SK-N-SH treated with all-trans-retinoic acid at 6 μM for 48 hours (cell line): ENCODE measurements around the gene PERM1.

Source experiments
- ATAC-seq: fragments of 200-7000 bp; cut with Tn5 transposase; 3 replicates; pipeline ENCODE4 v1.9.1; 2020; ENCODE audit warnings: mild to moderate bottlenecking, moderate library complexity
- ARNTL ChIP-seq: fragments of 450-650 bp; formaldehyde crosslinking; IDR thresholded peaks from 2 replicates; pipeline ENCODE4 v1.5.0; 2020; ENCODE audit warnings: low read depth, mild to moderate bottlenecking, moderate library complexity, borderline replicate concordance
- BACH2 ChIP-seq: fragments of 250-450 bp; sonication (Bioruptor Pico); IDR thresholded peaks from 2 replicates; pipeline ENCODE4 v1.9.0; 2021; ENCODE audit warnings: mild to moderate bottlenecking, borderline replicate concordance
- CREB5 ChIP-seq: fragments of 250-450 bp; sonication (Bioruptor Pico); IDR thresholded peaks from 2 replicates; pipeline ENCODE4 v1.5.1; 2020; ENCODE audit warnings: low read depth, mild to moderate bottlenecking, moderate library complexity
- CSDC2 ChIP-seq: fragments of 250-450 bp; sonication (Bioruptor Pico); IDR thresholded peaks from 2 replicates; pipeline ENCODE4 v1.5.0; 2020; ENCODE audit warnings: mild to moderate bottlenecking, moderate library complexity
- CSRNP3 ChIP-seq: fragments of 250-450 bp; sonication (Bioruptor Pico); IDR thresholded peaks from 2 replicates; pipeline ENCODE4 v1.5.1; 2021; ENCODE audit warnings: mild to moderate bottlenecking, moderate library complexity
- ESRRG ChIP-seq: fragments of 250-450 bp; sonication (Bioruptor Pico); IDR thresholded peaks from 2 replicates; pipeline ENCODE4 v1.6.1; 2021; ENCODE audit warnings: mild to moderate bottlenecking
- GLIS3 ChIP-seq: fragments of 250-450 bp; sonication (Bioruptor Pico); IDR thresholded peaks from 2 replicates; pipeline ENCODE4 v1.5.0; 2020; ENCODE audit warnings: mild to moderate bottlenecking, moderate library complexity
- ISL1 ChIP-seq: fragments of 250-450 bp; sonication (Bioruptor Pico); IDR thresholded peaks from 2 replicates; pipeline ENCODE4 v2.1.2; 2022; ENCODE audit warnings: mild to moderate bottlenecking, moderate library complexity
- PATZ1 ChIP-seq: fragments of 250-450 bp; sonication (Bioruptor Pico); IDR thresholded peaks from 2 replicates; pipeline ENCODE4 v1.8.0; 2020; ENCODE audit warnings: mild to moderate bottlenecking, moderate library complexity, borderline replicate concordance
- POU6F1 ChIP-seq: fragments of 250-450 bp; sonication (Bioruptor Pico); IDR thresholded peaks from 2 replicates; pipeline ENCODE4 v1.8.0; 2021; ENCODE audit warnings: low read depth, mild to moderate bottlenecking, moderate library complexity, borderline replicate concordance
- PPARA ChIP-seq: fragments of 250-450 bp; sonication (Bioruptor Pico); IDR thresholded peaks from 2 replicates; pipeline ENCODE4 v1.5.0; 2020; ENCODE audit warnings: mild to moderate bottlenecking, borderline replicate concordance
- RARB ChIP-seq: fragments of 250-450 bp; sonication (Bioruptor Pico); IDR thresholded peaks from 2 replicates; pipeline ENCODE4 v1.8.0; 2021; ENCODE audit warnings: mild to moderate bottlenecking, moderate library complexity
- SNAI2 ChIP-seq: fragments of 250-450 bp; sonication (Bioruptor Pico); IDR thresholded peaks from 2 replicates; pipeline ENCODE4 v1.5.0; 2020; ENCODE audit warnings: mild to moderate bottlenecking, moderate library complexity
- TCF4 ChIP-seq: fragments of 250-450 bp; sonication (Bioruptor Pico); IDR thresholded peaks from 2 replicates; pipeline ENCODE4 v1.8.0; 2021; ENCODE audit warnings: mild to moderate bottlenecking, moderate library complexity, borderline replicate concordance
- TOX ChIP-seq: fragments of 250-450 bp; sonication (Bioruptor Pico); IDR thresholded peaks from 2 replicates; pipeline ENCODE4 v1.8.0; 2021; ENCODE audit warnings: mild to moderate bottlenecking, moderate library complexity, borderline replicate concordance
- TSHZ2 ChIP-seq: fragments of 250-450 bp; sonication (Bioruptor Pico); IDR thresholded peaks from 2 replicates; pipeline ENCODE4 v1.5.0; 2020; ENCODE audit warnings: mild to moderate bottlenecking, moderate library complexity
- ZFP3 ChIP-seq: fragments of 250-450 bp; sonication (Bioruptor Pico); IDR thresholded peaks from 2 replicates; pipeline ENCODE4 v1.5.0; 2020; ENCODE audit warnings: mild to moderate bottlenecking, moderate library complexity
- ZFP30 ChIP-seq: fragments of 450-650 bp; formaldehyde crosslinking; IDR thresholded peaks from 2 replicates; pipeline ENCODE4 v1.5.0; 2022; ENCODE audit warnings: mild to moderate bottlenecking, moderate library complexity
- ZNF565 ChIP-seq: fragments of 450-650 bp; formaldehyde crosslinking; conservative IDR thresholded peaks from 2 replicates; pipeline ENCODE4 v1.5.0; 2020; ENCODE audit warnings: low read depth, mild to moderate bottlenecking, moderate library complexity
- ZNF70 ChIP-seq: fragments of 450-650 bp; formaldehyde crosslinking; IDR thresholded peaks from 2 replicates; pipeline ENCODE4 v1.5.0; 2020; ENCODE audit warnings: mild to moderate bottlenecking, moderate library complexity

PERM1 gene

GRCh38 chr1:953524-954320 lies 28.2 kb downstream of the PERM1 start (continued):
- TF ChIP-seq ZFP30 (CRISPR knock-in tag) = no peak
- no peak for TF ChIP-seq GLIS3 (CRISPR knock-in tag)

- ATAC-seq = no peak
- no peak for TF ChIP-seq ISL1 (CRISPR knock-in tag)
- no peak for TF ChIP-seq ARNTL
- no peak for TF ChIP-seq RARB (CRISPR knock-in tag)
- no peak for TF ChIP-seq ZNF565 (CRISPR knock-in tag)
- TF ChIP-seq CSDC2 (CRISPR knock-in tag) = no peak
- TF ChIP-seq ESRRG (CRISPR knock-in tag) = no peak
- TF ChIP-seq ZFP30 (CRISPR knock-in tag) = no peak
- no peak for TF ChIP-seq CREB5 (CRISPR knock-in tag)
- no peak for TF ChIP-seq PATZ1 (CRISPR knock-in tag)
- TF ChIP-seq PPARA = no peak
Observed at GRCh38 chr1:952603-953002, 29.3 kb downstream of the PERM1 start.

GRCh38 chr1:952201-952600 lies 29.7 kb downstream of the PERM1 start:
- ATAC-seq = no peak
- TF ChIP-seq CSRNP3 (CRISPR knock-in tag) (no peak), GLIS3 (CRISPR knock-in tag) (no peak), PATZ1 (CRISPR knock-in tag) (no peak), ARNTL (no peak), ZFP3 (CRISPR knock-in tag) (no peak), TSHZ2 (CRISPR knock-in tag) (no peak), ZNF70 (CRISPR knock-in tag) (no peak), CSDC2 (CRISPR knock-in tag) (no peak), TOX (CRISPR knock-in tag) (no peak), BACH2 (CRISPR knock-in tag) (no peak)

GRCh38 chr1:951364-951763 lies 30.5 kb downstream of the PERM1 start:
- ATAC-seq = peak; percentile 50; the same call in 2 of the 3 replicates
- no peak for TF ChIP-seq CSDC2 (CRISPR knock-in tag)
- no peak for TF ChIP-seq CSRNP3 (CRISPR knock-in tag)
- TF ChIP-seq CREB5 (CRISPR knock-in tag) = no peak
- no peak for TF ChIP-seq ZFP3 (CRISPR knock-in tag)
- TF ChIP-seq RARB (CRISPR knock-in tag) = no peak
- no peak for TF ChIP-seq BACH2 (CRISPR knock-in tag)
- no peak for TF ChIP-seq TCF4
- TF ChIP-seq SNAI2 (CRISPR knock-in tag) = no peak
- no peak for TF ChIP-seq ISL1 (CRISPR knock-in tag)
- TF ChIP-seq ZNF565 (CRISPR knock-in tag) = no peak
- no peak for TF ChIP-seq GLIS3 (CRISPR knock-in tag)
- TF ChIP-seq POU6F1 (CRISPR knock-in tag) = no peak
- no peak for TF ChIP-seq ESRRG (CRISPR knock-in tag)
